ELR (cell line): ENCODE results near the gene SLC19A1.
"Not testable (repeated sequence)": the region's sequence is repeated elsewhere in the genome, so short reads cannot be mapped to it uniquely, and the experiment has no call there.

ENCODE experiments used
- DNase-seq: peaks from one replicate; pipeline ENCODE4 v3.0.0-alpha.2; 2015; ENCODE audit warnings: low read depth

The SLC19A1 gene

DNA sequence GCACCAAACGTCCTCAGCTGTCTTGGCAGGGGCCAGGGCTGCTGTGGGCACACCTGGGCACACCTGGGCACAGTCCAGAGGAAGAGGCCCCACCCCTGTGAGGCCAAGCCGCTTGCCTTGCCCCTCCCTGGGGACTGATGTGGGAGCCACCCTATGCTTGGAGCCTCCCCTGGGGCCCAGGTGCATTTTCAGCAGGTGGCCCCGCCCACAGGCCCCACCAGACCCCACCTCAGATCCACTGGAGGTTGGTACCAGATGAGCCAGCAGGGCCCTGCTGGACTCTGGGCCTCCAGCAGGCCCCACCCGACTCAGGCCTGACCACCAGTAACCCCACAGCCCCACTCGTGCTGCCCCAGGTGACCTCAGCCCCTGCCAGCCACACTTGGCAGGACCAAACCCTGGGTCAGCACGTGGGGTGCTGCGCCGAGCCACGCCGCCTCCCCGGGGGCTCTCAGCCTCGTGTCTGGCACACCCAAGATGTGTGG, 8.8 kb downstream of the SLC19A1 start:
- no peak for DNase-seq

GRCh38 chr21:45532826-45533360, 9.3 kb downstream of the SLC19A1 start:
- DNase-seq: no peak

DNA sequence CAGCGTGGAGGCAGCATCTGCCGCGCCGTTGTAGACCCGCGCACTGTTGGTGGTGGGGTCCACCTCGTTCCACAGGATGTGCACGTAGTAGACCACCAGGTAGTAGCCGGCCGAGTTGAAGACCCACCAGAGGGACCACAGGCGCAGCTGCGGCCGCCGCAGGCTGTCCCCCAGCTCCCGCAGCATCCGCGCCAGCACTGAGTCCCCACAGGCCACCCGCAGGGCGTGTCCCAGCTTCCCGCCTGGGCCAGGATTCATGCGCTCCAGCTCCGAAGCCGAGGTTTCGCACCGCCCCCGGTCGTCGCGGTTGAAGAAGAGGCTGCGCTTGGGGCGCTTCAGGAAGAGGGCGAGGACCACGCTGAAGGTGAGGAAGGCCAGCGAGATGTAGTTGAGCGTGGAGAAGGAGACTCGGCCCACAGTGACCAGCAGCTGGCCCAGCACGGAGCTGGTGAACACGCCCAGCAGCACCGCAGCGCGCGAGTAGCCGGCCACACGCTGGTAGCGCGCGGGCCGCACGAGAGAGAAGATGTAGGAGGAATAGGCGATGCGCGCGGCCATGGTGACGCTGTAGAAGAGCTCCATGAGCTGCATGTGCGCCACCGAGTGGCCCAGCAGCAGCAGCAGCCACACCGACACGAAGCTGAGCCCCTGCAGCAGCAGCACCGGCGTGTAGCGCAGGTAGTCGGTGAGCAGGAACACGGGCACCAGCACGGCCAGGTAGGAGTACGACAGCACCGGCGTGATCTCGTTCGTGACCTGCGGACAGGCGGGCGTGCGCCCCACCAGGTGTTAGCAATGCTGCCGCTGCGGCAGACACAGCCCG, 10.6 kb downstream of the SLC19A1 start:
- no peak for DNase-seq

- not testable (repeated sequence) for DNase-seq
These were observed 11.2 kb downstream of the SLC19A1 start for GRCh38 chr21:45531114-45531392.

- no peak for DNase-seq
These were observed 11.7 kb downstream of the SLC19A1 start for GRCh38 chr21:45530423-45531113.

DNA sequence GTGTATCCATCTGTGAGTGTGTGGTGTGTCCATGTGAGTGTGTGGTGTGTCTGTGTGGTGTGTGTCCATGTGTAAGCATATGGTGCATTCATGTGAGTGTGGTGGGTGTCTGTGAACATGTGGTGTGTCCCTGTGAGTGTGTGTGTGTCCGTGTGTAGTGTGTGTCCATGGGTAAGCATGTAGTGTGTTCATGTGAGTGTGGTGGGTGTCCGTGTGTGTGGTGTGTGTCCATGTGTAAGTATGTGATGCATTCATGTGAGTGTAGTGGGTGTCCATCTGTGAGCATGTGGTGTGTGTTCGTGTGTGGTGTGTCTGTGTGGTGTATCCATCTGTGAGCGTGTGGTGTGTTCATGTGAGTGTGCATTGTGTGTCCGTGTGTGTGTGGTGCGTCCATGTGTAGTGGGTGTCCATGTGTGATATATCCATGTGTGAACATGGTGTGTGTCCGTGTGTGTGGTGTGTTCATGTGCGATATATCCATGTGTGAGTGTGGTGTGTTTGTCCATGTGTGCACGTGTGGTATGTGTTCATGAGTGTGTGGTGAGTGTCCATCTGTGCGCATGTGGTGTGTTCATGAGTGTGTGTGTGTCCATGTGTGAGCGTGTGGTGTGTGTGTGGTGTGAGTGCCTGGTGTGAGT, 12.3 kb downstream of the SLC19A1 start:
- no peak for DNase-seq

DNA sequence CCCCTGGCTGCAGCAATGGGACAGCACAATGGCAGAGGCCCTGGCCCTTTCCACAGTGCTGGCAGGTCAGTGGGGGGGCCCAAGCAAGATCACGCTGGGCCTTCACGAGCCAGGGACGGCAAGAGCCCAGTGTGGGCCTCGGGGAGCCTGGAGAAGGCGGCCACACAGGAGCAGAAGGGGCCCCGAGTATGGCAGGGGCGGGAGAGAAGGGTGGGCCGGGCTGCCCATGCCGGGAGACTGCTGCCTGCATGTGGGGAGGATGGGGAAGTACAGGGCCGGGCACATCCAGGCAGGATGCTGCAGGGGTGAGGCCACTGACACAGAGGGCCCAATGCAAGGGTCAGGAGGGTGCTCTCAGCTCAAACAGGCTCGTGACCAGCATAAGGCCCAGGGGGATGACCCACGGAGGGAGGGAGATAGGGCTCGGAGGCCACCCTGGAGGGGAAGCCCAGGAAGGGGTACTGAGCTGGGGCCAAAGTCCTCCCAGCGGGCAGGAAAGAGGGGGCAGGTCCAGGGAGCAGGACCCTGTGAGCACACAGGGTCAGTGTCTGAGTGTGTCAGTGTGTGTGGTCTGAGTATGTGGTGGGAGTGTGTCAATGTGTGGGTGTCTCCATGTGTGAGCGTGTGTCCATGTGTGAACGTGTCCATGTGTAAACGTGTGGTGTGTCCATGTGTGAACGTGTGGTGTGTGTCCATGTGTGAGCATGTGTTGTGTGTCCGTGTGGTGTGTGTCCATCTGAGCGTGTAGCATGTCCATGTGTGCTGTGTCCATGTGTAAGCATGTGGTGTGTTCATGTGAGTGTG, 13.1 kb downstream of the SLC19A1 start:
- DNase-seq: no peak

DNA sequence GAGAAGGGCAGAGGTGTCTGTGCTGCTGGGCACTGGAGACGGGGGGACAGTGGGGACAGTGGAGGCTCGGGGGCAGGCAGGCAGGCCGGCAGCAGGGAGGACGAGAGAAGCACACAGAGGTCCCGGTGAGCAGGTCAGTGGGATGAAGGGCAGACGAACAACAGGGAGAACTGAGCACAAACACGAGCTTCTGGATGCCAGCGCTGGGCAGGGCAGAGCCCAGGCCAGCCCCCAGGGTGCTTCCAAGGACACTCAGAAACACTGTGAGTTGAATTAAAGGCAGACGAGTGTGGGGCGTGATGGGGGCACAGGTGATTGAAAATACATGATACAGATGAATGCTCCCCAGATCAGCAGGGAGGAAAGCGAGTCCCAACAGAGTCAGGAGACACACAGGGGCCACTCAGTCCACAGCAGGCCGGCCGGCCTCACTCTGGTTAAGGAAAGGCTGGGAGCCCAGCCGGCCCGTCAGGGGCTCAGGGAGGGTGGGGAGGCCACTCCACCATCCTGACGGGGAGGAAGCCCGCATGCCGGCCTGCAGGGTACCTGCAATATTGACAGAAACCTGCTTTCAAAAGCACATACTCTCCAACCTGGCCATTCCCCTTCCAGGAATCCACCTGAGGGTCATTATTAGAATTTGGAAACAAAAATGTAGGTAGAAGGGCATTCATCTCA, 14.1 kb downstream of the SLC19A1 start:
- DNase-seq: no peak

- not testable (repeated sequence) for DNase-seq
These were observed 14.9 kb downstream of the SLC19A1 start for GRCh38 chr21:45527151-45527999.

DNA sequence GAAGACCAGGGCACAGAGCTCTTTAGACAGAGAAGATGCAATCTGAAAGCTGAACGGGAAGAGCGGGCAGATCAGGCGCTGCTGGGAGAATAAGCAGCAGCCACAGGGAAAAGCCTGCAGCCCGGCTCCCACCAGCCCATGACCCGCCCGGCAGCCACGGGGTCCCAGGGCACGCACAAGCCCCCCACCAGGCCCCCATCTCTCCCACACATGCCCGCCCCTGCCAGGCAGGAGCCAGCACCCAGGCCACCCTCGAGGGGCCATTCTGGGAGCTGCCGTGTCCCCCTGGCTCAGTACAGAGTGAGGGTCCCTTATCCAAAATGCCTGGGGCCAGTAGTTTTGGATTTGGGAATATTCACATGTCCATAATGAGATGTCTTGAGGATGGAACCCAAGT, 16.3 kb downstream of the SLC19A1 start:
- DNase-seq: no peak

- no peak for DNase-seq
These were observed 16.9 kb downstream of the SLC19A1 start for GRCh38 chr21:45525153-45525909.

GRCh38 chr21:45524756-45525152, 17.5 kb downstream of the SLC19A1 start:
- no peak for DNase-seq

DNA sequence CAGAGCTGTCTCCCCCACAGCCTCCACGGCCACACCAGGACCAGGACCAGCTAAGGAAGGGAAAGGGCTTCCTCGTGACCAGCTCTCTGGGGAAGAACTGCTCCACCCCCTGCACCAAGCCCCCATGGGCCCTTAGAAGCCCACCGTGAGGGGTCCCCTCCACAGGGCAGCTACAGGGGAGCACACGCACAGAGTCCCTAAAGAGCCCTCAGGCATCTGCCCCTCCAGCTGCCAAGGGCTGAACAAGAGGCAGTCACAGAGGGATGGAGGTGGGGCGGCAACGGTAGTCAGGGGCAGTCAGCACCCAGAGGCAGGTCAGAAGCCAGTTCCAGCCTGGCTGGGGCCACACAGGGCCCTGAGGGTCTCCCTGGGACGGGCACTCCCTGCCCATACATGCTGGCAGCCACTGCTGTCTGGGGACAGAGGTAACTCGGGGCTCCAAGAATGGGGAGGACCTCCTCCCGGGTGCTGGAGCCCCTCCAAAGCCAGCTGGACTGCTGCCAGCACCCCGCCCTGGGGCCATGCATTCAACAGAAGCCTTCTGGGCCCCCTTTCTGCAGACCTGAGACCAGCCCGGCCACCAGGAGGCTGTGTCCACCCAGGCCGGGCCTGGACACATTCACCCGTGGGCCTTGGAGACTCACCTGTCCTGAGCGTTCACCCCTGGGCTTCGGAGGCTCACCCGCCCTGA, 18.7 kb downstream of the SLC19A1 start:
- no peak for DNase-seq

DNA sequence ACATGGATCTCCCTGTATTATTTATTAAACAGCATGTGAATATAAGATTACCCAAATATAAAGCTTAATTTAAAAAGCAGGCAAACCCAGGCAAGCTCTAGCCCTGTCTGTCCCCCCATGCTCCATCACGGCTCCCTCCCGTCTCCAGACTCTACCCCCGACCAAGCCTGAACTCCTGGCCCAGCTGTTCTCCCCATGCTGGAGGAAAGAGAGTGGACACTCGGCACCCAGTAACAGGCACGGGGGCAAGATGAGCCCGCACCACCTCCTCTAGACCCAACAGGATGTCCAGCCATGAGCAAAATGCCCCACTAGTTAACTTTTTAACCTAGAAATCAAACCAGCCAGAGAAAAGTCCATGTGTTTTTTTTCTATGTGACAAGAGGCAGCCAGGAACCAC, 19.3 kb downstream of the SLC19A1 start:
- DNase-seq: no peak

DNA sequence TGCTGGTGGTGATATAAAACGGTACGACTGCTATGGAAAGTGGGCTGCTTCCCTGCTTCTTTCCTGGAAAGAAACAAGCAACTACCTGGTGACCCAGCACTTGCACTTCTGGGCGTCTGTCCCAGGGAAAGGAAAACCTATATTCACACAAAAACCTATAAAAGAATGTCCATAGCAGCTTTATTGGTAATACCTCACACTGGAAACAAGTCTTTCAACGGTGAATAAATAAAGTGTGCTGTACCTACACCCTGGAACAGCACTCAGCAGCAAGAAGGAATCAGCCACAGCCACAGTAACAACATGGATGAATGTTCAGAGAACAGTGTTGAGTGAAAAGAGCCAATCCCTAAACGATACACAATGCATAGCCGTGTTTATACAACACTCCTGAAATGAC, 19.9 kb downstream of the SLC19A1 start:
- no peak for DNase-seq

GRCh38 chr21:45521241-45521640, 21.0 kb downstream of the SLC19A1 start:
- no peak for DNase-seq

DNA sequence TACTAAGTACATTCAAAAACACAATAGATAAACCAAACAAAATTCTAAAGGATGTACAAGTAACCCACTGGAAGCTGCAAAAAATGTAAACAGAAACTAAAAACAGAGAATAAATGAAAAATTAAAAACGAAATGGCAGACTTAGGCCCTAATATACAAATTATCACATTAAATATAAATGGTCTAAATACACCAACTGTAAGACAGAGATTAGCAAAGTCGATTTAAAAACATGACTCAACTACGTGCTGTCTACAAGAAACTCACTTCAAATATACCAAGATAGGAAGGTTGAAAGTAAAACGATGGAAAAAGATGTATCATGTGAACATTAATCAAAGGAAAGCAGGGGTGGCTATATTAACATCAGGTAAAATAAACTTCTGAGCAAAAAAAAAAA, 23.1 kb downstream of the SLC19A1 start:
- DNase-seq: no peak

- DNase-seq: no peak
These were observed 23.5 kb downstream of the SLC19A1 start for GRCh38 chr21:45518742-45519141.
